K562 (cell line): ENCODE data around the gene CTSD.

Experiments
- CTCF ChIP-seq, 3 experiments: IDR thresholded peaks in 2 of 3; conservative IDR thresholded peaks in 1 of 3; 2 replicates each; pipeline ENCODE4 v1.5.1; 2011 to 2012; ENCODE audit warnings: low read length in 3 of 3, mild to moderate bottlenecking in 3 of 3, control low read depth in 2 of 3, improper control_type of control experiment in 1 of 3, inconsistent platforms in 1 of 3, low read depth in 1 of 3, mixed read lengths in 1 of 3, moderate library complexity in 1 of 3; ENCODE audit not compliant: insufficient read depth in 2 of 3
- IRF9 ChIP-seq: fragments of 450-650 bp; IDR thresholded peaks from 2 replicates; pipeline ENCODE4 v1.6.1; 2016; ENCODE audit warnings: missing biosample characterization, missing genetic modification characterization
- POLR2AphosphoS5 ChIP-seq: IDR thresholded peaks from 2 replicates; pipeline ENCODE4 v1.6.1; 2011; ENCODE audit warnings: mild to moderate bottlenecking, low read depth, low read length, moderate library complexity; ENCODE audit not compliant: control insufficient read depth, insufficient read depth
- USF1 ChIP-seq: sonication (generic); formaldehyde crosslinking; IDR thresholded peaks from 2 replicates; pipeline ENCODE4 v1.9.0; 2022; ENCODE audit warnings: mild to moderate bottlenecking, missing genetic modification reagents
- XRCC4 ChIP-seq: IDR thresholded peaks from one replicate; pipeline ENCODE4 v1.6.1; 2011; ENCODE audit not compliant: insufficient read depth, insufficient read length; ENCODE audit errors: extremely low read depth

- TF ChIP-seq POLR2AphosphoS5: no peak
- TF ChIP-seq USF1 (CRISPR knock-in tag): no peak
- TF ChIP-seq CTCF (IDR thresholded peaks at IDR 0.05 in 2 of 3, conservative IDR thresholded peaks at IDR 0.05 in 1 of 3; ENCODE audit: insufficient read depth in 2 of 3, low read depth in 1 of 3, low read length in 3 of 3): no peak
- no peak for TF ChIP-seq XRCC4
- TF ChIP-seq IRF9: no peak
Measured at GRCh38 chr11:1803246-1803645, 39.5 kb upstream of the CTSD start.
